ENCODE measurements around the gene JADE1.
A peak's percentile ranks its signal among the peaks of the same experiment; 100 is the strongest.

The JADE1 gene

DNA sequence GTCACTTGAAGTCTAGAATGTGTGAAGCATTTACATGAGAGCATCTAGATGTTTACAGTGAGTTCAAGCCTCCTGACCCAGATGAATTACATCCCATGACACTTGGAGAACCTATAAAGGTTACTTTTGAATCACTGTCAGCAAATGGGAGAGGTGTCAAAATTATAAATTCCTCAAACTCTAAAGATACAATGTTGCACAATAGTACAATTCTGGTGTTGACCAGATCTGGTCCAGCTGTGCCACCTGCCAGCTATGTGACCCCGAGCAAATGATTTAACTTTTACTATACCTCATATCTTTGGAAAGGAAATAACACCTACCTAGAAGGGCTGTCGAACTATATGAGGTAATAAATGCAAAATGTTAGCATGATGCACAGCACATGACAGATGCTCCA lies 69.8 kb downstream of the JADE1 start:
- DNase-seq: no peak

DNA sequence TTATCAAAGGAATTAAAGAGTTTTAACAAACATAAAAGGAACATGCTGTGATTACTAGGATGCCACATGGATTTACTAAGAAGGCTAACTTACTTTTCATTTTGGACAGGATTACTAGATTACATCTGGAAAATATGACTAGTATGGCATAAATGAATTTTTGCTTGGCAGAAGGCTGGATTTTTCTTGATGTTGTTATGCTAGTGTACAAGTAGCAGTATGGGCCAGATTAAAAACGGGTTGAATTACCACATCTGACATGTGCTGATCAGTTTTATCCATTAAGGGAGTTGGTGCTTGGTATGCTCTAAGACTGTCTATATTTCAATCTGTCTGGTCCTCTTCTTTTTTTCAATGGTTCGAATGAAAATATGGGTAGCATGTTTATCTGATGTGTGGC lies 70.5 kb downstream of the JADE1 start:
- no peak for DNase-seq

DNA sequence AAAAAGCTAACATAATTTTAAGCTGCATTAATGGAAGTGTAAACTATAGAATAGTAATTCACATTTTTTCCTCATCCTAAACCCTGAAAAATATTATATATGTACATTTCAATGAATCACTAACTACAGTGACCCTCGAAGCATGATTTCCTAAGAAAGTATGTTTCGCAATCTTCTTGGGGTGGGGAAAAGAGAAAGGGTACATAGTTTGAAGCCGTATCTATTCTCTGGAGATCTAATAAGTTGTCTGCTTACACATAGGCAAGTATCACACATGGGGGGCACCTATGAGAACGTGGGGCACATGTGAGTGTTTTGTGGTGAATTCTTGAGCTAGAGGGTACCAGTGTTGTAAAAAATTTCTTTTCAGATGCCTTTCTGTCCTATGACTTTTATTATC lies 71.2 kb downstream of the JADE1 start:
- no peak for DNase-seq

DNA sequence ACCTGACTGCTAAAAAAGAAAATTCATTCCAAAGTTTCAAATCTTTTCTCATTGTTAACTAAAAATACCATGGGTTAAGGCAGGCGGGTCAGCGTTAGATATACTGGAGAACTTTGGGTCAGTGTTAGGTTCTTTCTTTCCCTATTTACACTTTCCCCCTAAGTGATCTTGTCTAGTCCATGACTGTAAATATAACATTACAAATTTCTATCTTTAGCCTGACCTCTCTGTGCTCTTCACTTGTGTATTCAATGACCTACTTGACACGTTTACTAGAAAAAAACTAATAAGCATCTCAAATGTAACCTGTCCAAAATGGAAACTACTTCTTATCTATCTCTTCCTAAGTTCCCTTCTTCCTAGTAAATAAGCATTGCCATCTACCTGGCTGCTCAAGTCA lies 95.3 kb downstream of the JADE1 start:
- DNase-seq: no peak

DNA sequence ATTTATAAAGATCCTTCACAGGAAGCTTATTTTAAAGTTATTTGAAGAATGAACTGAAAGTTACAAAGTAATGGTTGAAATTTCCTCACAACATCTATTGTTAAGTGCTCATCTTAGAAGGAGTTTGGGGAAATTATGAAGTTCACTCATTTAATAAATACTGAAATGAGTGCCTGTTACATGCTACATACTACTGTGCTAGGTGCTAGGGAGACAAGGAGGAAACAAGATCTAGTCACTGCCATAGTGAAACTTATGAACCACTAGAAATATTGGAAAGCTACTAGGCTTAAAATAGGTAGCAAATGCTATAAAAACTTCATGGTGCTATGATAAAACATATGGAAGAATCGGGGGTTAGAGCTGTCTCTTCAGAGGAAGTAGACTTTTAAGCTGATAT lies 97.1 kb downstream of the JADE1 start:
- DNase-seq: no peak

DNA sequence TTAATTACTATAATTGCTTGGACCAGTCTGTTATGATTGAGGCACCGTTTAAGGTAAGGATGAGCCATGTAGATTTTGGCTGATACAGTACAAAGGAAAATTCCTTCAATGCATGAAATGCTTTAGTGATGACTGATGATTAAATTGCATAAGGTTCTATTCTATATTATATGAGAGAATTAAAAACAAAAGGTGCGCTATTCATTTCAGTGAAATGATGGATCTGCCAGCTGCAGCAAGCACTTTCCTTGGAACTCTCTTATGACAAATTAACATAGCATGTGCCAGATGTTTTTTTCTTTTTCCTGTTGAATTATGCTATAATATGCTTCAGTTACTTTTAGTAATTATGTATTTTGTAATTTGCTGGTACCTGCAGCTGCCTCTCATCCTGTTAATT lies 98.5 kb downstream of the JADE1 start:
- DNase-seq: no peak

DNA sequence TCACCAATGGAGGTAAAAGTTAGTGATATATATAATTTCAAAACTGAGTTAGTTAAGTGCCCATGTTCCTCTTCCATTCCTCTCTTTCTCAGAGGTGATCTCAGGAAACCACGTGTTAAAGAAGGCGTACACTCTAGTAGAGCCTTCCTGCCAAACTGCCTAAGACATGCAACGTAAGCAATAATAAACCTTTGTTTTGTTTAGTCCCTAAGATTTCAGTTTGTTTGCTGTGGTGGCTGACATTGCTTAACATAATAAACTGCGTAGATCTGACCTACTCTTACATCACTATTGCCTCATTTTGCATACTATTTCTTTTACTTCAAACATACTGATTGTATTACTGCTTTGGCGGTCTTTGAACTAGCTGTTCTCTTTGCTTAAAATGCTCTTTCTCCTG lies 99.2 kb downstream of the JADE1 start:
- DNase-seq: no peak

DNA sequence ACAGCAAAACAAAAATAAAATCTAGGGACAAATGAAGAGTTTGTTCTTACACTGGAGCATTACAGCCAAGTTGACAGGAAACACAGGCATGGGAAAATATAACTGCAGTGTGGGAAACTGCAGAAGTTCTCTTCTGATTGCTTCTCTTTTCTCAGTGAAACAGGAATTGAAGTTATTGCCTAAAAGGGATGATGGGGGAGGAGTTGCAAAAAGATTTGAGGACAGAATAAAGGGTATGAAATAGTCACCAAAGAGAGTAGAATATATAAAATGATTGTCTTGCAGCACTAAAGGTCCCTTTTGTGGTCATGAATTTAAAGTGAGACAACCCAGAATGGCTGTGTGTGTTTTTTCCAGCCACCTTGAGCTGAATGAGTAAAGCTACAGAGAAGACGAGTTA lies 103.7 kb downstream of the JADE1 start:
- no peak for DNase-seq

DNA sequence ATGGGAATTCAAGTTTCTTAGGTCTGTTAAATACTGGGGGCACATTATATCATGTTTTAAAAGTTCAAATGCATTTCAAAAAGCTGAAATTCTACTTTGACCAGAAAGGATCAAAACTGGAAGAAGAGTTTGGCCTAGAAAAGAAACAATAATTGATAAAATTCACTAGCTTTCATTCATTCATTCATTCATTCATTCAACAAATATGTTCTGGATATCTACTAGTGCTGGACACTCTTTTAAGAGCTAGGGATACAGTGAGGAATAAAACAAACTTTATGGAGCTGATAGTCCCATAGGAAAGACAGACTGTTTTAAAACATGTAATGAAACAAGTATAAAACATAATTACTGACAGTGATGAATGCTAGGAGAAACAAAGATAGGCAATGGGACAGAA lies 106.0 kb downstream of the JADE1 start:
- no peak for DNase-seq

DNA sequence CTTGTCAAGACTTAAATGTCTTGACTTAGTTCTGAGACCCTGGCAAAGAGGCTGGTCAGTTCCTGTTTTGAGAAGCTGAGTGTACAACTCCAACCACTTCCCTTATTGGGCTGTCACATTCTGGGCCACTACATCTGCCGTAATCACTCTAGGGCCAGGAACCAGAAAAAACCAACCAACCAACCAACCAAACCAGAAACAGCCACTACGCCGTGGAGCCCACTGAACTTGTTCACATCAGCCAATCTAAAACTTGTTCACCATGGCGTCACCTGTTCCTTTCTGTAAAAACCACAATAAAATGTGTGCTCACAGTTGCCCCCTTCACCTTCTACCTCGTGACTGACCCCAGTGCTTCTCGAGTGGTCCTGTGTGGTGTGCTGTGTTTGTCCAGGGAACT lies 107.3 kb downstream of the JADE1 start:
- no peak for DNase-seq

DNA sequence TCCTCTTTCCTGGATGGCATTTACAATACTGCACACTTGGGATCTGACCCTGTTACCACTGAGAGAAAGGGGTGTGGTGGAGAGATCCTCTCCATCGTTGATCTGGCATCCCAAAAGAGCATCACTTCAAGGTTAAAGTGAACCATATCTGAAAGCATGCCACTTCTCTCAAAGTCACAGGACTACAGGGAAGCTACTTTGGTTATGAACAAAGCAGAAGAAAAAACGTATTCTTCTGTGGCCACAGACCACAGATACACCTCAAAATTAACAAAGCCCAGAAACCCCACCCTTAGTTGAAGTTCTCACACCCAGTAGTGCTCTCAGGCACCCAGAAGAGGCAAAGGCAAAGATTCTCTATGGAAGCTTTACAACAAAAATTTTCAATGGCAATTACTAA lies 108.3 kb downstream of the JADE1 start:
- DNase-seq: peak; percentile 26

DNA sequence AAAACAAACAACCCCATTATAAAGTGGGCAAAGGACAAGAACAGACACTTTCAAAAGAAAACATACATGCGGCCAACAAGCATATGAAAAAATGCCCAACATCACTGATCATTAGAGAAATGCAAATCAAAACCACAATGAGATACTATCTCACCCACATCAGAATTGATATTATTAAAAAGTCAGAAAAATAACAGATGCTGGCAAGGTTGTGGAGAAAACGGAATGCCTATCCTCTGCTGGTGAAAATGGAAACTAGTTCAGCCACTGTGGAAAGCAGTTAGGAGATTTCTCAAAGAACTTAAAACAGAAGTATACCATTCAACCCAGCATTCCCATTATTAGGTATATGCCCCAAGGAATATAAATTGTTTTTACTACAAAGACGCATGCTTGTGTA lies 112.5 kb downstream of the JADE1 start:
- no peak for DNase-seq

All from activated CD4-positive, alpha-beta T cell treated with anti-CD3 and anti-CD28 coated beads, Interleukin-10, Interleukin-2, amounts not matched to agents 100 ng/mL and 50 ng/mL, durations not matched to agents 16 hours and 8 hours (primary cell).